GM11168 (cell line): Measurements from ENCODE around the gene IQCM.
"Not testable (repeated sequence)": the region's sequence is repeated elsewhere in the genome, so short reads cannot be mapped to it uniquely, and the experiment has no call there.

Experiments used
- in situ Hi-C: fragments of 300-500 bp; cut with MboI; formaldehyde crosslinking; loops from one replicate; pipeline ENCODE4 v1.12.0; 2022; ENCODE audit warnings: low sequenced_read_pairs; ENCODE audit not compliant: unreplicated experiment

Gene IQCM

GRCh38 chr4:149500806-149501205, 314.8 kb downstream of the IQCM start:
- in situ Hi-C loops = no loop called here

GRCh38 chr4:149499726-149500125, 315.9 kb downstream of the IQCM start:
- in situ Hi-C loops = no loop called here

GRCh38 chr4:149498246-149498645, 317.4 kb downstream of the IQCM start:
- in situ Hi-C loops = no loop called here

GRCh38 chr4:149493492-149493891, 322.2 kb downstream of the IQCM start:
- in situ Hi-C loops = no loop called here

GRCh38 chr4:149489321-149489720, 326.3 kb downstream of the IQCM start:
- in situ Hi-C loops = no loop called here

- in situ Hi-C loops = no loop called here
Observed at GRCh38 chr4:149486861-149487260, 328.8 kb downstream of the IQCM start.

GRCh38 chr4:149468669-149469068, 347.0 kb downstream of the IQCM start:
- in situ Hi-C loops = not testable (repeated sequence)

GRCh38 chr4:149466446-149466845, 349.2 kb downstream of the IQCM start:
- in situ Hi-C loops = no loop called here

- in situ Hi-C loops = no loop called here
Observed at GRCh38 chr4:149465955-149466354, 349.7 kb downstream of the IQCM start.

- in situ Hi-C loops = no loop called here
Observed at GRCh38 chr4:149443537-149443936, 372.1 kb downstream of the IQCM start.

GRCh38 chr4:149441338-149441737, 374.3 kb downstream of the IQCM start:
- in situ Hi-C loops = no loop called here

- in situ Hi-C loops = no loop called here
Observed at GRCh38 chr4:149426461-149426860, 389.2 kb downstream of the IQCM start.

- in situ Hi-C loops = no loop called here
Observed at GRCh38 chr4:149409555-149409962, 406.1 kb downstream of the IQCM start.

GRCh38 chr4:149409146-149409545, 406.5 kb downstream of the IQCM start:
- in situ Hi-C loops = no loop called here

GRCh38 chr4:149404143-149404542, 411.5 kb downstream of the IQCM start:
- in situ Hi-C loops = no loop called here

GRCh38 chr4:149403081-149403480, 412.6 kb downstream of the IQCM start:
- in situ Hi-C loops = no loop called here

GRCh38 chr4:149398993-149399392, 416.6 kb downstream of the IQCM start:
- in situ Hi-C loops = no loop called here

GRCh38 chr4:149370785-149371420, 444.7 kb downstream of the IQCM start:
- in situ Hi-C loops = loop anchor here (10.0 kb wide), 1 partner anchor 524 kb away; no protein-coding TSS in a partner anchor

- in situ Hi-C loops = loop anchor here (10.0 kb wide), 1 partner anchor 525 kb away; no protein-coding TSS in a partner anchor
Observed at GRCh38 chr4:149370002-149370401, 445.6 kb downstream of the IQCM start.

GRCh38 chr4:149353241-149353640, 462.4 kb downstream of the IQCM start:
- in situ Hi-C loops = no loop called here

- in situ Hi-C loops = no loop called here
Observed at GRCh38 chr4:149349541-149349940, 466.1 kb downstream of the IQCM start.

- in situ Hi-C loops = no loop called here
Observed at GRCh38 chr4:149347139-149347538, 468.5 kb downstream of the IQCM start.
